ENCODE results near the gene MDH2. TPM values are rescaled to one million over a fixed set of nuclear protein-coding genes. Genes with fewer than 3 reads are reported as not detected.
"Not testable (repeated sequence)": the region's sequence is repeated elsewhere in the genome, so short reads cannot be mapped to it uniquely, and the experiment has no call there.

MDH2 gene
- total RNA-seq, 1 experiment from 2014 or later: 221 TPM

GRCh38 chr7:76091506-76091905, 43.6 kb downstream of the MDH2 start:
- in situ Hi-C loops (cut with HindIII; ENCODE audit: low pct_unique_long_range_greater_than_20kb, low sequenced_read_pairs): no loop called here
- no peak for DNase-seq (ENCODE audit: low read depth)

GRCh38 chr7:76093531-76093930, 45.6 kb downstream of the MDH2 start:
- in situ Hi-C loops (cut with HindIII; ENCODE audit: low pct_unique_long_range_greater_than_20kb, low sequenced_read_pairs); DNase-seq (ENCODE audit: low read depth): not testable (repeated sequence)

- in situ Hi-C loops (cut with HindIII; ENCODE audit: low pct_unique_long_range_greater_than_20kb, low sequenced_read_pairs); DNase-seq (ENCODE audit: low read depth): not testable (repeated sequence)
Observed at GRCh38 chr7:76094326-76094725, 46.4 kb downstream of the MDH2 start.

GRCh38 chr7:76095908-76096307, 48.0 kb downstream of the MDH2 start:
- no peak for DNase-seq (ENCODE audit: low read depth)
- in situ Hi-C loops (cut with HindIII; ENCODE audit: low pct_unique_long_range_greater_than_20kb, low sequenced_read_pairs): no loop called here

- in situ Hi-C loops (cut with HindIII; ENCODE audit: low pct_unique_long_range_greater_than_20kb, low sequenced_read_pairs); DNase-seq (ENCODE audit: low read depth): not testable (repeated sequence)
Observed at GRCh38 chr7:76101693-76102437, 54.0 kb downstream of the MDH2 start.

- in situ Hi-C loops (cut with HindIII; ENCODE audit: low pct_unique_long_range_greater_than_20kb, low sequenced_read_pairs); DNase-seq (ENCODE audit: low read depth): not testable (repeated sequence)
Observed at GRCh38 chr7:76103788-76104187, 55.9 kb downstream of the MDH2 start.

- DNase-seq (ENCODE audit: low read depth); in situ Hi-C loops (cut with HindIII; ENCODE audit: low pct_unique_long_range_greater_than_20kb, low sequenced_read_pairs): not testable (repeated sequence)
Observed at GRCh38 chr7:76106130-76106529, 58.2 kb downstream of the MDH2 start.

- no peak for DNase-seq (ENCODE audit: low read depth)
- in situ Hi-C loops (cut with HindIII; ENCODE audit: low pct_unique_long_range_greater_than_20kb, low sequenced_read_pairs): no loop called here
Observed at GRCh38 chr7:76106893-76107292, 59.0 kb downstream of the MDH2 start.

GRCh38 chr7:76108540-76109233, 60.8 kb downstream of the MDH2 start:
- in situ Hi-C loops (cut with HindIII; ENCODE audit: low pct_unique_long_range_greater_than_20kb, low sequenced_read_pairs): no loop called here
- DNase-seq (ENCODE audit: low read depth): peak; percentile 70

GRCh38 chr7:76113042-76113630, 65.2 kb downstream of the MDH2 start:
- in situ Hi-C loops (cut with HindIII; ENCODE audit: low pct_unique_long_range_greater_than_20kb, low sequenced_read_pairs): not testable (repeated sequence)

GRCh38 chr7:76114742-76115141, 66.8 kb downstream of the MDH2 start:
- DNase-seq (ENCODE audit: low read depth); in situ Hi-C loops (cut with HindIII; ENCODE audit: low pct_unique_long_range_greater_than_20kb, low sequenced_read_pairs): not testable (repeated sequence)

More at GRCh38 chr7:76113042-76113630, 65.2 kb downstream of the MDH2 start:
- DNase-seq (ENCODE audit: low read depth): not testable (repeated sequence)

Other genes starting within 250 kb of the MDH2 start
- gene CCL24, start 234.3 kb upstream of the MDH2 start, total RNA-seq (2014; rRNA removed; shearing (Covaris generic); ENCODE audit: low replicate concordance): not detected in 2 replicates
- gene RHBDD2, start 169.1 kb upstream of the MDH2 start, total RNA-seq (2014; rRNA removed; shearing (Covaris generic); ENCODE audit: low replicate concordance): 19.8 and 21.8 TPM in 2 replicates
- gene POR, start 133.0 kb upstream of the MDH2 start, total RNA-seq (2014; rRNA removed; shearing (Covaris generic); ENCODE audit: low replicate concordance): 94.8 and 144 TPM in 2 replicates
- gene TMEM120A, start 53.5 kb upstream of the MDH2 start, total RNA-seq (2014; rRNA removed; shearing (Covaris generic); ENCODE audit: low replicate concordance): 28.8 and 36.5 TPM in 2 replicates
- 118 and 129 TPM in 2 replicates for gene STYXL1, start 106 bp upstream of the MDH2 start, total RNA-seq (2014; rRNA removed; shearing (Covaris generic); ENCODE audit: low replicate concordance)
- 1.1 and 1.3 TPM in 2 replicates for gene SRRM3, start 153.8 kb downstream of the MDH2 start, total RNA-seq (2014; rRNA removed; shearing (Covaris generic); ENCODE audit: low replicate concordance)